Fibroblast of upper back skin (primary cell): ENCODE results near the gene VTI1A.

ENCODE experiments used
- DNase-seq: peaks from one replicate; pipeline ENCODE4 v3.0.0-alpha.2; 2013

Gene VTI1A

GRCh38 chr10:112766636-112767035 lies 319.6 kb downstream of the VTI1A start:
- DNase-seq = no peak

GRCh38 chr10:112767156-112767555 lies 320.1 kb downstream of the VTI1A start:
- DNase-seq = no peak

- no peak for DNase-seq
These were observed 321.1 kb downstream of the VTI1A start for GRCh38 chr10:112768121-112768520.

GRCh38 chr10:112769081-112769480 lies 322.1 kb downstream of the VTI1A start:
- DNase-seq = no peak

GRCh38 chr10:112769611-112770370 lies 322.8 kb downstream of the VTI1A start:
- DNase-seq = no peak

- DNase-seq = no peak
These were observed 324.7 kb downstream of the VTI1A start for GRCh38 chr10:112771733-112772132.

- DNase-seq = no peak
These were observed 326.8 kb downstream of the VTI1A start for GRCh38 chr10:112773783-112774182.

- no peak for DNase-seq
These were observed 327.2 kb downstream of the VTI1A start for GRCh38 chr10:112774210-112774609.

GRCh38 chr10:112774798-112775197 lies 327.8 kb downstream of the VTI1A start:
- DNase-seq = no peak

GRCh38 chr10:112775381-112775780 lies 328.4 kb downstream of the VTI1A start:
- DNase-seq = peak; percentile 52

- peak; percentile 33 for DNase-seq
These were observed 329.1 kb downstream of the VTI1A start for GRCh38 chr10:112775892-112776674.

- DNase-seq = peak; percentile 43
These were observed 331.6 kb downstream of the VTI1A start for GRCh38 chr10:112778579-112778978.

- no peak for DNase-seq
These were observed 332.2 kb downstream of the VTI1A start for GRCh38 chr10:112779025-112779770.

GRCh38 chr10:112782200-112782907 lies 335.3 kb downstream of the VTI1A start:
- peak; percentile 14 for DNase-seq

GRCh38 chr10:112783351-112784021 lies 336.5 kb downstream of the VTI1A start:
- no peak for DNase-seq

GRCh38 chr10:112784022-112784461 lies 337.0 kb downstream of the VTI1A start:
- peak; percentile 35 for DNase-seq

- DNase-seq = no peak
These were observed 338.1 kb downstream of the VTI1A start for GRCh38 chr10:112785089-112785488.

GRCh38 chr10:112789248-112789647 lies 342.2 kb downstream of the VTI1A start:
- DNase-seq = no peak

- no peak for DNase-seq
These were observed 343.0 kb downstream of the VTI1A start for GRCh38 chr10:112790030-112790429.

GRCh38 chr10:112790921-112791320 lies 343.9 kb downstream of the VTI1A start:
- DNase-seq = no peak

GRCh38 chr10:112791447-112791846 lies 344.4 kb downstream of the VTI1A start:
- DNase-seq = no peak
